Fibroblast of lung (primary cell): ENCODE data around the gene SNX18.

ENCODE experiments used
- CTCF ChIP-seq, 2 donors: IDR thresholded peaks in 1 of 2; conservative IDR thresholded peaks in 1 of 2; 1 replicate in 1 of 2; 2 replicates in 1 of 2; pipeline ENCODE4 v1.5.1; 2011 to 2012; ENCODE audit warnings: low read length in 2 of 2, control low read depth in 1 of 2, inconsistent platforms in 1 of 2, low read depth in 1 of 2, mild to moderate bottlenecking in 1 of 2
- EZH2 ChIP-seq: IDR thresholded peaks from 2 replicates; pipeline ENCODE4 v1.5.1; 2012; ENCODE audit warnings: low read length, control low read depth, mild to moderate bottlenecking; ENCODE audit errors: missing control alignments

GRCh38 chr5:54537725-54538124, 20.2 kb downstream of the SNX18 start:
- no peak for TF ChIP-seq CTCF (conservative IDR thresholded peaks at IDR 0.05 in 1 of 2, IDR thresholded peaks at IDR 0.05 in 1 of 2; ENCODE audit: low read depth in 1 of 2, low read length in 2 of 2)
- TF ChIP-seq EZH2, result no peak
